ENCODE measurements around the gene WDR82. TPM values are rescaled to one million over a fixed set of nuclear protein-coding genes. Genes with fewer than 3 reads are reported as not detected.

WDR82 gene
- total RNA-seq, 4 donors from 2014 or later, result 46.7 to 57.6 (median 52.5) TPM

- H3K4me3 ChIP-seq, result no peak overlapping the region
- H3K9me3 ChIP-seq, result no peaks in the 10 kb centered on the region
- no peak for DNase-seq (ENCODE audit: low spot score in 2 of 2)
- TF ChIP-seq POLR2AphosphoS5 (IDR thresholded peaks at IDR 0.05) (no peak), CTCF (IDR thresholded peaks at IDR 0.05) (no peak), EP300 (IDR thresholded peaks at IDR 0.05) (no peak), POLR2A (IDR thresholded peaks at IDR 0.05) (no peak)
- no peaks in the 10 kb centered on the region for H3K27me3 ChIP-seq
- H3K4me1 ChIP-seq, result peaks cover 24% of the 10 kb centered on the region
- 85% methylated on average over 22 of the region's 28 CpGs for WGBS
- H3K36me3 ChIP-seq, result peaks cover 64% of the 10 kb centered on the region
- H3K27ac ChIP-seq, result no peak overlapping the region
Observed at GRCh38 chr3:52232279-52233107, 46.0 kb downstream of the WDR82 start.

GRCh38 chr3:52231502-52232278 is 46.8 kb downstream of the WDR82 start:
- Histone ChIP-seq H3K9me3 (no peaks in the 10 kb centered on the region), H3K27me3 (no peaks in the 10 kb centered on the region), H3K27ac (no peak overlapping the region), H3K4me1 (peaks cover 16% of the 10 kb centered on the region), H3K4me3 (no peak overlapping the region), H3K36me3 (peaks cover 64% of the 10 kb centered on the region)
- 79% methylated on average over 11 of the region's 34 CpGs for WGBS
- TF ChIP-seq EP300 (IDR thresholded peaks at IDR 0.05) (no peak), CTCF (IDR thresholded peaks at IDR 0.05) (peak; percentile 86), POLR2A (IDR thresholded peaks at IDR 0.05) (no peak), POLR2AphosphoS5 (IDR thresholded peaks at IDR 0.05) (peak in 1 of 3 donors; percentile 12)
- DNase-seq (ENCODE audit: low spot score in 2 of 2), result no peak

GRCh38 chr3:52230889-52231499 is 47.5 kb downstream of the WDR82 start:
- peaks cover 9% of the 10 kb centered on the region for H3K4me1 ChIP-seq
- no peak for TF ChIP-seq CTCF (IDR thresholded peaks at IDR 0.05)
- no peak for TF ChIP-seq POLR2A (IDR thresholded peaks at IDR 0.05)
- no peak for TF ChIP-seq EP300 (IDR thresholded peaks at IDR 0.05)
- TF ChIP-seq POLR2AphosphoS5 (IDR thresholded peaks at IDR 0.05), result no peak
- H3K36me3 ChIP-seq, result peaks cover 64% of the 10 kb centered on the region
- no peak for DNase-seq (ENCODE audit: low spot score in 2 of 2)
- no peak overlapping the region for H3K27ac ChIP-seq
- no peaks in the 10 kb centered on the region for H3K9me3 ChIP-seq
- 90% methylated on average over 5 of the region's 16 CpGs for WGBS
- H3K27me3 ChIP-seq, result no peaks in the 10 kb centered on the region
- H3K4me3 ChIP-seq, result no peak overlapping the region

GRCh38 chr3:52230461-52230860 is 48.0 kb downstream of the WDR82 start:
- Histone ChIP-seq H3K4me3 (no peak overlapping the region), H3K27ac (no peak overlapping the region), H3K27me3 (no peaks in the 10 kb centered on the region), H3K4me1 (peaks cover 4% of the 10 kb centered on the region), H3K36me3 (peaks cover 64% of the 10 kb centered on the region), H3K9me3 (no peaks in the 10 kb centered on the region)
- DNase-seq (ENCODE audit: low spot score in 2 of 2), result no peak
- WGBS, result 91% methylated on average over 6 of the region's 6 CpGs
- TF ChIP-seq POLR2AphosphoS5 (IDR thresholded peaks at IDR 0.05) (no peak), EP300 (IDR thresholded peaks at IDR 0.05) (no peak), CTCF (IDR thresholded peaks at IDR 0.05) (no peak), POLR2A (IDR thresholded peaks at IDR 0.05) (no peak)
